Fibroblast of gingiva (primary cell): ENCODE results near the gene TANGO2.

Experiments used
- DNase-seq: peaks from one replicate; pipeline ENCODE4 v3.0.0-alpha.2; 2011; ENCODE audit warnings: low read depth

The TANGO2 gene

DNA sequence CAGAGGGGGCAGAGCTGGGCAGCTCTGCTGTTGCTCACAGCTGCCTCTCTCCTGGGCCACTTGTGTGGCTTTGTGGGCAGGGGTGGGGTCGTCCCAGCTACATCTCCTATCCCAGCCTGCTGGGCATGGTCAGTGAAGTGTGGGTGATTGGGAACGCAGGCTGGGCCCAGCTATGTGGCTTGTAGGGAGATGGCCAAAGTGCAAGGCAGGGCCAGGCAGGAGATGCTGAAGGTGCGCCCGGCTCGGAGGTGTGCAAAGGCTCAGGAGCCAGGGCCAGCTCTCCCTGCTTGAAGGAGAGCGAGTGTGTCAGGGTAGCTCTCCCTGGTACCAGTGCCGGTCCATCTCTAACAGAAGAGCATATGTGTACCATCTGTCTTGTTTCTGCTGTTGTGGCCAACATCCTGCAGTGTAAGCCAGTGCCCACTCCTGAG is 86.6 kb downstream of the TANGO2 start:
- DNase-seq = no peak

DNA sequence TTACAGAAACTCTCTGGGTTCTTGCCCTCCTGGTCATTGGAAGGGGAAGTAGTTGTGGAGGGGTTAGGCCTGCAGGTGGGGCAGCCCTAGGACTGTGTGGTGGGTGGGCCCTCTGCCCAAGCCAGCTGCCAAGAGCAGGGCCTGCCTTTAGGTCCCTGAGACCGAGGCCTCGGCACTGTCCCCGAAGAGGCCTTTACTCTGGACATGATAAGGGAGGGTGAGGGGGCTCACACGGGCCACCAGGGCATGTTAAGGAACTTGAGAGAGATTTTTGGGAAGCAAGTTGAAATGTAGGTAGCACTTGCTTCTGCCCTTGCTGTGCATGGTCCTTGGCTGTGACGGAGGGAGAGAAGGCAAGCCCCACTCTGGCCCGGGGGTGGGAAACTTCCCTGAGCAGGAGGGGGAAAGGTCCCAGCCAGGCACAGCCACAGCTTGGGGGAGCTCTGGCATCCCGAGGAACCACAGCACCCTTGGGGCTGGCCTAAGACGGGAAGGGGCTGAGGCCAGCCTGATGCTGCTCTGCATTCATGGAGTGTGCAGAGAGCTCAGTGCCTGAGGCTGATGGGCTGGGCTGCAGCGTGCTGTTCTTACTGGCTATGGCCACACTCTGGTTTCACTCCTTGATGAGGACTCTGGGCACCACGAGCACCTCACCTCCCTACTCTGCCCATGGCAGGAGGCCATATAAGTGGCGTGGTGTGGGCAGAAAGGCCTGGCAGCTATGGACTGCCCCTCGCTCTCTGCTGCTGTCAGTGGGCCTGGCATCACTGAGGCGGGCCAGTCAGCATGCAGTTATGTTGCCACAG is 87.2 kb downstream of the TANGO2 start:
- DNase-seq = no peak

DNA sequence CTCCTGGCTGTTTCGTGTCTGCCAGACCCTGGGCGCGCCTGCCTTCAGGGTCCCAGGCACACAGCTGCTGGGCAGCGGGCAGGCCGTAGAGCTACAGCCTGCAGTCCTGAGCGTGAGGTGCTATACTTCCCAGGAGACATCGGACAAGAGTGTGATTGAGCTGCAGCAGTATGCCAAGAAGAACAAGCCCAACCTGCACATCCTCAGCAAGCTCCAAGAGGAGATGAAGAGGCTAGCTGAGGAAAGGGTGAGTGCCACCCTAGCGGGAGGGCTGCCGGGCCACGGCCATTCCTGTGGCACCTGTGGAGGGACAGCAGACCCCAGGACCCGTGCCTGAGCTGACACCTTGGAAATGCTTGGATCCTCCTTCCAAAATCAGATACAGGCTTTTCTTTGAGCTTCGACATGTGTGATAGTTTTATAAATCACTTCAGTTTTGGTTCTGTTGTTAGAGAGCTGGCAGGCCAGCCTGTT is 87.9 kb downstream of the TANGO2 start:
- DNase-seq = no peak

DNA sequence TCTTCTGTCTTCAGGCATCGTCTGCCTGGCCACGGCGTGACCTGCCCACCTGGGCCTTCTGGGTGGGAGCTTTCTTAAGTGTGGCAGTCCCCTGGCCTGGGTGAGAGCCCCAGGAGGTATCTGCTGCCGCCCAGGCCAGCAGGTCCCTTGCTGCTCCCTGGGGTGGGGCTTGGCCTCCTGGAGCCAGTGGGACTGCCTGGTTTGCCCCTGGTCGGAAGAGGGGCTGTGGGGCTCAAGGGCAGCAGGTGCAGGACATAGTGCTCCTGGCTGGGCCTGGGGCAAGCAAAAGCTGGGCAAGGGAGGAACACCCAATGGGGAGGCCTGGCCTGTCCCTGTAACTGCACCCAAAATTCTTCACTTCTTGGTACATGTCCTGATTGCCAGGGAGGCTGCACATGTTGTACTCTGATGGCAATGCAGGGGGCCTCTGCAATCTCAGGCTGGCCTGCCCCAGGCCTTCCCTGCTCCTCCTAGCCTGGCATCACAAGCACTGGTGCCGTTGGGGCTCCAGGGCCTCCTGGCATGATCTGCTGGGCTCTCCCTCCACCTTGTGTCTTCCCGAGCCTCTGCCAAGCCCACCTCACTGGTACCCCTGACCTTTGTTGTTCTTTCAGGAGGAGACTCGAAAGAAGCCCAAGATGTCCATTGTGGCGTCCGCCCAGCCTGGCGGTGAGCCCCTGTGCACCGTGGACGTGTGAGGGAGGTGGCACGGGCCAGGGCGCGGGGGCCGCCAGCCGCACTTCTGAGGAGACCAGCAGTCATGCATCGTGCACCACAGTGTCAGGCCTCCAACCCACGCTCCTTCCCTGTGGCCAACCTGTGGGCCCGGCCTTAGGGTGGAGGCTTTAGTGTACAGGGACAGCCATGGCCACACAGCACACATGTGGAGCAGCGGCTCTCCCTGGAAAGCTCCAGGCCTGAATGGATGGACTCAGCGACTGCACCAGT is 88.8 kb downstream of the TANGO2 start:
- no peak for DNase-seq

DNA sequence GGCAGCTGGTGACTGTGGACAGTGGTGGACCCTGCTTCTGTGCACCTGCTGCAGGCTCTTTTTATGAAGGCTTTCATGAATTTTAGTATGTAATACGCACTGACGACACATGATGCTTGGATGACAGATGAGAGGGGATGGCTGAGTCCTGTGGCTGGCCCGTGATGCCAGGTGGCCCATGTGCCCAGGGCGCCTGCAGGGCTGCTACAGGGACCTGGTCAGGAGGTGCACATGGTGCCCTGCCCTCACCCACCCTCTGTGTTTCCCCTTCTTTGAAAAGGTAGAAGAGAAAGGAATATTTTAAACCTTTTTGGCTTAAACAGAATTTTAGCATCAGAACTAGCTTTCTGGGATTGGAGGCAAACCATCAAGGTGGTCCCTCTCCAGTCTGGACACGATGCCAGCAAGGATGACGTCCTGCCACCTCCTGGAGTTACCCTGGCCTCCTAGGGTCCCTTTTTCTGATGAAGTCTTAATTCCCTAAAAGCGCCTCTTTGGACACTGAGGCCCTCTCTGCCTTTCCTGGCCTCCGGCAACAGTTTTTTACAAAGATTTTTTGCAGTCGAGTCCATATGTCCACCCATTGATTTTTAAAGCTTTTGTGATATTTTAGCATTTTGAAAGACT is 89.6 kb downstream of the TANGO2 start:
- no peak for DNase-seq

DNA sequence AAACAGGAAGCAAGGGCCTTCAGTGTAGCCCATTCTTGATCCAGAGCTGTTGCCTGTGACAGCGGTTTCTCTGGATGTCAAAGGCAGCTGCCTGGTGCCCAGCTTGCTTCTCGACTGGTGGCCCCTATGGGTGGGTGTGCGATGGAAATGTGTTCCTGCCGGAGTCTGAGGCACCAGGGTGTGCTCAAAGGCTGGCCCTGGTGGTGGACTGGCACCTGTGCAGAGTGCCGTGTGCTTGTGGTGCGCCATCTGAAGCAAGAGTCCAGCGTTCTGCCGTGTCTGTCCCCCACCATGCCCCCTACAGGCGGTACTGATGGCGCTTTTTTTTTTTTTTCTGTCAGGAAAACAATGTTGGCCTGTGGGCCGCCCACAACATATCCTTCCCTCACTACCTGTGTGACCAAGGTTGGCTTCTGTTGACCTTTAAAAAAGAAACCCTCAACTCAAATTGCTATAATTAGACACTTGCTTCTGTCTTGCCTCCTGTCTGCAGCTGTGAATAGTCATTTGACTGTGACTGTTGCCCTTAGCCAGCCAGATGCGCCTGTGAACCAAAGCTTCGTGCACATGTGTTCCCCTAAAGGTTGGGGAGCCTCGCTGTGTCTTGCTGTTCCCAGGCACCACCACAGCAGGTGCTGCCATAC is 90.3 kb downstream of the TANGO2 start:
- DNase-seq = no peak

DNA sequence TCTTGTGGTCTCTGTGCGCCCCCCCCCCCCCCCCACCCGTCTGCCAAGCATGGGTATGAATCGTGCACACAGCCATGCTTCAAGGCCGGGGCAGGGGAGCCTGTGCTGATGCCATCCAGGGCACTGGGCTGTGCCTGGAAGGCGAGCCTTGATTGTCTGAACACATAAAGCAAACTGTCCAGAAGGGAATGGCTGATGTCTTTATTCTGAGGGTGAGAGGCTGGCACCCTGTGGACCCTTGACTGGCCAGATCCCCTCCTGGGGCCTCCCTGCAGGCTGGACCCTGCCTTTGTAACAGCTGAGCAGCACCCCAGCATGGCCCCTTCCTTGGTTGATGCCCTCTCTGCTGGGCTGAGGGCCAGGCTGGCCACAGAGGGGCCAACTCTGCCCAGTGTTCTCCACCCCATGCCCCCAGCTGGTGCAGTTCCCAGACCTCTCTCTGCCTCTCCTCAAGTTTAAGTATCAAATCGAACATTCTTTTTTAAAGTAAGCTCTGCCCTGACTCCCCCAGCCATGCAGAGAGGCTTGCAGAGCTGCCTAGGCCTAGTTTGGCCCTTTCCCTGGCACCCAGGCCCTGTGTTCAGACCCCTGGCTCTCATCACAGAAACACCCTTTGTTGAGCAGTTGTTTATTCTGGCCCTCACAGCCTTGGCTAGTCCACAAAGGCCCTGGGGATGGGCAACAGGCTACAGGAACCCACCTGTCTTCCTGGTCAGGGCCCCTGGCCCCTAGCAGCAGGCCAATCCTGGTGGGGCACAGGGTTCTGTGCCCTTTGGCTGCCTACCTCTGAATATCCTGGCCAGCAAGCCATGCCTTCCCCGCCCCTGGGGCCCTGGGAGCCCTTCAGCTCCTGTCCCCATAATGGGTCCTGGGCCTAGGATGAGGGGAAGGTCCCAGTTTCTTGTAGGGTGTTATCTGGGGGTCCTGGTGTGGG is 91.0 kb downstream of the TANGO2 start:
- DNase-seq = no peak

DNA sequence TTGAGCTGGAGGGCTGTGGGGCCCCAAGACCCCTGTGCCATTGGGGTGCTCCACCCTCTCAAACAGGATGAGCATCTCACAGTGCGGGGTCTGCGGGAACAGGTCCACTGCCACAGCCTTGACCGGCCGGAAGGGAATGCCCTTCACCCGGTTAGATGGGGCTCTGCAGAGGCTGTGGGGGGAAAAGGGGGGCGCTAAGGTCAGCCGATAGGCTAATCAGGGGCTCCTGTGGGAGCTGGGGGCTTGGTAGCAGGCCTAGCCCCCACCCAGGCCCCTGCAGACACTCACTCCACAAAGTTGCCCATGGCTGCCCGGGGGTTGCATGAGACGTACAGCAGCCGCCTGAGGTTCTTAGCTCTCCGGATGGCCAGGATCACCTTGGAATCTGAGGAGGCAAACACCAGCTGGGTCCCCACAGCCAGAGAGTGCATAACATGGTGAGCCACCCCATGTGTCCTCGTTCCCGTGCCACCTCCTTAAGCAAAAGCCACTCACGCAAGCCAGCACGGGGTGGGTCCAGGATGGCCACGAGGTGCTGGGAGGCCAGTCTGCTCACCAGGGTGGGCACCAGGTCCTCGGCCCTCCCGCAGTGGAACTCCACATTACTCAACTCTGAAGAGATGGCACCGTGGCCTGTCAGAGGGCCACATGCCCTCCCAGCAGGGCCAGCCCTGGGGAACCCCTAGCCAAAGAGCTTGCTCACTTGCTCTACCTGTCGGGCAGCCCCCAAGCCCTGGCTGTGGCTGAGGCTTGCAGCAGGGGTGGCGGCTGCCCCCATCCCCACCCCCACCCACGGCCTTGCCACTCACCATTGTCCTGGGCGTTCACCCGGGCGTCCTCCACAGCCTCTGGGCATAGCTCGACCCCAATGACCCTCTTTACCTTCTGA is 92.0 kb downstream of the TANGO2 start:
- DNase-seq = no peak

DNA sequence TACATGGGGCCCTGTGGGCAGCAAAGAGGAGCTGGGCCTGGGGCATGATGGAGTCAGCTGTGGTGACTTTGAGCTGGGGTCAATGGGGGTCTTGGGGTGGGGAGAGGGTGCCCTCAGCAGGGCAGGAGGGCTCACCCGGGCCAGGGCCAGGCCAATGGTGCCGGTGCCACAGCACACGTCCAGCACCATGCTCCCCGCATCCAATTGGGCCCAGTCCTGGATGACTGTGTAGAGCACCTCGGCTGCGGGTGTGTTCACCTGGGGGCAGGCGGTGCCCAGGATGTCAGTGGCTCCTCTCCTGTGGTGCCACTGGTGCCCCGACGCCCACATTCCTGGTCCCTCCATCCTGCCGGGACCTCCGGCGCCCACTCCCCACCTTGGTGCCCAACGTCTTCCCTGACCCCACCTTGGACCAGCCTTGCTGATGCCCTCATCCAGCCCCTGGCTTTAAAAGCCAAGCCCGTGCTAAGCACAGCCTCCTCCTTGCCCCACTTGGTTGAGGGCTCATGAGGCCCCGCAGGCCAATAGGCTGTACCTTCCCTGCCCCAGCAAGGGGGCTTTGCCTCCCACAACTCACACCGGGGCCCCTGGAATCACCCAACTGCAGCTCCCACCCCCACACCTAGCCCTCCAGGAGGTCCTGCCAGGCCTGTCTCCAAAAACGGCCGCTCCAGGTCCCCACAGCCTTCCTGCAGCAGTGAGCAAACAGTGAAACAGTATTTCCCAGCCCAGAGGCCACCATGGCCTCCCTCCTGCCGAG is 92.8 kb downstream of the TANGO2 start:
- DNase-seq = no peak

DNA sequence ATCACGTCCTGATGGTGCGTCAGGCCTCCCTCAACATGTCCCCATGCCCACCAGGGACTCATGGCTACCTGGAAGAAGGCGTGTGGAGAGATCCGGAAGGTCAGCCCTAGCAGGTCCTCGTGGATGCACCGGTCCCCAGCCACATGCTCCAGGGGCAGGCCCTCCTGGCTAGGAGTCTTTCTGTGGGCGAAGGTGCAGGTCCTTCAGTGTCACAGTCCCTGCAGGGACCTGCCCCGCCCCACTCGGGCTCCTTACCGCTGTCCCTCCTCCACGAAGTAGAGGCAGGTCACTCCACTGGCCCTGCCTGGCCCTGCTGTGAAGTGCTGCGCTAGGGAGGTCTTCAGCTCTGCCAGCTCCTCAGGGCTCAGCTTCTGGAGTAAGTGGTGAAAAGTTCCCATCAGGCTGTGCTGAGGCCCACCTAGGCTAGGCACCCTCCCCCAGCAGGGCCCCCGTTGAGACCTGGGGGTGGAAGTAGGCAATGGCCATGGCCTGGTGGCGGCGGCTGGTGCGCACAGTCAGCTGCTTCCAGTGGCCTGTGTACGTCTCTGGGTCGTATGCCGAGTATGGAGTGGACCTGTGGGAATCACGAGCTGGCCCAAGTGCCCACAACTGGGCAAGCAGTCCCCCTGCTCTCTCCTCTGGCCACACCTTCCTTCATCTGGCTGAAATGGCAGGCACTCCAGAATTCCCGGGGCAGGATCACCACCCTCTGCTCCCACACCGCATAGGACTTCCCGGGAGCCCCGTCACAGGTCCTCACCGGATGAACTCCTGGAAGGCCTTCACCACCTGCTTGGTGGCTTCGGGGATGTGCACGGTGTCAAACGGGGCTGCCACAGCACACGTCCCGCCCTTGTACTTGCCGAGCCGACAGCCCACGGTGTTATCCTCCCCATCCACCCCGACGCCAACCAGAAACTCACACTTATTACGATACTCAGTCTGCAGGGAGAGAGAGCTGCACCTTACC is 93.9 kb downstream of the TANGO2 start:
- no peak for DNase-seq

DNA sequence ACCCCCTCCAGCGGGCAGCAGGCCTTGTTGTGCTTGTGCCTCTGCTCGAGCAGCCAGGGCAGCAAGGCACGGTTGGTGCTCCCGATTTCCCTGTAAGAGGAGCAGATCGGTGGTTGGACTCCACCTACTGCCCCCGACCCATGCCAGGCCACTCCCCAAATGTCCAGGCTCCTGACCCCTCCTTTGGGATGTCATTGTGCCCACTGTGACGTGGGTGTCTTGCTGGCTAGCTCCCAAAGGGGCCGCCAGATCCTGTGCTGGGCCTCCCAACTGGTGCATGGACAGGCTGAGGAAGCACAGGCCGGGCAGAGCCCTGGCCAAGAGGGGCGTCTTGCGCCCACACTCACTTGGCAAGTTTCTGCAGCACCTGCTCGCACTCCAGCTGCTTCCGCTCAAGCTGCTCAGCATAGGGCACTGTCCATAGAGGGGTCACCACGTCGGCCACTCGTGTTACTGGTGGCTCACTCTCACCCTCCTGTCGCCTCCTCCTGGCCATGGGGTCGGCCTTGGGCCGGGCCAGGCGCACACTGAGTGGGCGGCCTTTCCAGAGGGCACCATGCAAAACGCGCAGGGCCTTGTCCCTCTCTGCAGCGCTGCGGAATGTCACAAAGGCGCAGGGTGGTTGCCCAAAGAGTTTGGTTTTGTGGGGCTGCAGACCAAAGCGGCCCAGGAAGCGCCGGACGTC is 94.9 kb downstream of the TANGO2 start, which contains the start of gene RANBP1:
Gene RANBP1 (plus strand): TSS at position 414 of the 685 bp plus-strand sequence. CDS start 81 bp downstream, at position 495.
- no peak for DNase-seq

DNA sequence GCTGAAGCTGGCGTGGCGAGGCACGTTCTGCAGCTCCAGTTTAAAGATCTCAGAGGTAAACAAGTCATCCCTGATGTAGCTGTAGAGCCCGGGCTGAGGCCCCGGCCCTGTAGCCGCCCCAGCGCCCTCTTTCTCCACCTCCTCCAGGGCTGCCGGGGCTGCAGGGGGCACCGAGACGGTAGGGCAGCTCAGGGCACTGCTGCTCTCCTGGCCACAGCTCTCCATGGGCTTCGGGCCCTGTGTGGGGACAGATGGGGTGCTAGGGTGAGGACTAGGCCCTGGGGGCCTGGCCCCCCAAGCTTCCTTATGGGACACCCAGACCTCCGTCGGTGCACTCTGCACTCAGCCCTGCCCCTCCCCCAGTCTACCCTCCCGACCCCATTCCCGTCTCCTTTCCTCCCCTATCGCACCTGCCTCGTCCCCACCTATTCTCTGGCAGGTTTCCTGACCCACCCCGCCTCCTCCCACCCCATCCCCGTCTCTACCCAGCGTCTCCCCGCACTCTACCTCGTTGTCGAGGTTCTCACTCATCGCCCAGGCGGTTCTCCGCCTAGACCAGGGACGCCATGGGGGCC is 95.6 kb downstream of the TANGO2 start:
- DNase-seq = no peak
